Uterus (tissue), 4 donors: ENCODE measurements around the gene NXPE3. TPM values are rescaled to one million over a fixed set of nuclear protein-coding genes. Genes with fewer than 3 reads are reported as not detected.
"Not testable (repeated sequence)": the region's sequence is repeated elsewhere in the genome, so short reads cannot be mapped to it uniquely, and the experiment has no call there.

ENCODE experiments used
- DNase-seq, 2 donors: peaks; one replicate each; pipeline ENCODE4 v3.0.0-alpha.2; 2019 to 2020
- H3K27ac ChIP-seq, 2 donors: fragments of 200-600 bp; sonication (generic); 1 replicate in 1 of 2; 2 replicates in 1 of 2; pipeline ENCODE4 v1.5.1; 2016 to 2018
- H3K27me3 ChIP-seq, 2 donors: fragments of 200-600 bp; sonication (generic); one replicate each; pipeline ENCODE4 v1.5.1; 2018 to 2019; ENCODE audit warnings: control low read depth in 1 of 2
- H3K36me3 ChIP-seq, 2 donors: fragments of 200-600 bp; sonication (generic); one replicate each; pipeline ENCODE4 v1.5.1; 2019; ENCODE audit warnings: control low read depth in 1 of 2
- H3K4me1 ChIP-seq, 2 donors: fragments of 200-600 bp; sonication (generic); one replicate each; pipeline ENCODE4 v1.5.1; 2018 to 2019; ENCODE audit warnings: control low read depth in 1 of 2
- H3K4me3 ChIP-seq, 2 donors: fragments of 200-600 bp; sonication (generic); 1 replicate in 1 of 2; 2 replicates in 1 of 2; pipeline ENCODE4 v1.5.1; 2018 to 2019; ENCODE audit warnings: mild to moderate bottlenecking in 1 of 2
- H3K9me3 ChIP-seq, 2 donors: fragments of 200-600 bp; sonication (generic); one replicate each; pipeline ENCODE4 v1.5.1; 2019; ENCODE audit warnings: control low read depth in 1 of 2
- POLR2A ChIP-seq, 2 donors: fragments of 450-650 bp; IDR thresholded peaks; one replicate each; pipeline ENCODE4 v1.6.1; 2016; ENCODE audit warnings: antibody characterized with exemption in 2 of 2, mild to moderate bottlenecking in 1 of 2, moderate library complexity in 1 of 2
- intact Hi-C: fragments of 100-400 bp; cut with DNase I; formaldehyde crosslinking; loops from one replicate; pipeline ENCODE4 v1.15.1; 2023; ENCODE audit warnings: low total_unique reads
- total RNA-seq, 4 donors: library from RNA; depleted of rRNA in 3 of 4; stranded (reverse); fragments of >200 nt in 3 of 4; gene quantifications; one replicate each; pipeline versions ENCODE4 v1.1.0 to v1.2.4, GENCODE V29; 2014 to 2023
- TF ChIP-seq, protein P1 (sequence below), 4 experiments: fragments of 200-600 bp in 2 of 4; fragments of 450-650 bp in 2 of 4; sonication (generic) in 2 of 4; IDR thresholded peaks; one replicate each; pipeline ENCODE4 v1.5.1; 2016 to 2019; ENCODE audit warnings: antibody characterized with exemption in 4 of 4, mild to moderate bottlenecking in 2 of 4, moderate library complexity in 1 of 4
- donor health status: DM: yes; HTN: yes; CAD: no.

Gene NXPE3
- total RNA-seq, 4 donors from 2014 or later = 3.1 to 26.0 (median 10.3) TPM

DNA sequence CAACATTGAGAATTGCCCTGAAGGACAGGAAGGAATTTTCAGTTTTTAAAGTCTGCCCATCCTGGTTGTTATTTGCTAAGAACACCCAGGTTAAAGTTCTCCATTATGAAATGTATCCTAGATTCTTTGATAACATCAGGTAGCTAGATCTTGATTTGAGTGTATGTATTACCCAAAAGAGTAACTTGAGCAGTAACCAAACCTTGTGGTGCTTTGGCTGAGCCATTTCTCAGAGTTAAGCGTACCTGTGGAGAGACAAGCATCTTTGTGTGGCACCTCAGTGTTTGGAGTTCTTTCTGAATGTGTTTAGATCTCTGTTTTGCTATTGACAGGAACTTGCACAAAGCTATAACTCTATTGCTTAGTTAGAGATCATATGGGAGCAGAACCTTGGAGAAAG lies 34.2 kb upstream of the NXPE3 start:
- Histone ChIP-seq H3K36me3 (no peaks in the 10 kb centered on the region), H3K27ac (no peak overlapping the region), H3K4me3 (no peak overlapping the region), H3K27me3 (no peaks in the 10 kb centered on the region), H3K4me1 (no peaks in the 10 kb centered on the region), H3K9me3 (no peaks in the 10 kb centered on the region)
- no peak for DNase-seq
- intact Hi-C loops = no loop called here
- TF ChIP-seq, protein P1, sequence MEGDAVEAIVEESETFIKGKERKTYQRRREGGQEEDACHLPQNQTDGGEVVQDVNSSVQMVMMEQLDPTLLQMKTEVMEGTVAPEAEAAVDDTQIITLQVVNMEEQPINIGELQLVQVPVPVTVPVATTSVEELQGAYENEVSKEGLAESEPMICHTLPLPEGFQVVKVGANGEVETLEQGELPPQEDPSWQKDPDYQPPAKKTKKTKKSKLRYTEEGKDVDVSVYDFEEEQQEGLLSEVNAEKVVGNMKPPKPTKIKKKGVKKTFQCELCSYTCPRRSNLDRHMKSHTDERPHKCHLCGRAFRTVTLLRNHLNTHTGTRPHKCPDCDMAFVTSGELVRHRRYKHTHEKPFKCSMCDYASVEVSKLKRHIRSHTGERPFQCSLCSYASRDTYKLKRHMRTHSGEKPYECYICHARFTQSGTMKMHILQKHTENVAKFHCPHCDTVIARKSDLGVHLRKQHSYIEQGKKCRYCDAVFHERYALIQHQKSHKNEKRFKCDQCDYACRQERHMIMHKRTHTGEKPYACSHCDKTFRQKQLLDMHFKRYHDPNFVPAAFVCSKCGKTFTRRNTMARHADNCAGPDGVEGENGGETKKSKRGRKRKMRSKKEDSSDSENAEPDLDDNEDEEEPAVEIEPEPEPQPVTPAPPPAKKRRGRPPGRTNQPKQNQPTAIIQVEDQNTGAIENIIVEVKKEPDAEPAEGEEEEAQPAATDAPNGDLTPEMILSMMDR (IDR thresholded peaks at IDR 0.05) = no peak
- no peak for TF ChIP-seq POLR2A (IDR thresholded peaks at IDR 0.05)

- H3K4me1 ChIP-seq, H3K4me3 ChIP-seq, H3K36me3 ChIP-seq, H3K9me3 ChIP-seq, H3K27me3 ChIP-seq, intact Hi-C loops, DNase-seq, H3K27ac ChIP-seq: not testable (repeated sequence)
These were observed 33.1 kb upstream of the NXPE3 start for GRCh38 chr3:101745934-101746333.

- H3K9me3 ChIP-seq, H3K4me1 ChIP-seq, H3K27me3 ChIP-seq, intact Hi-C loops, H3K4me3 ChIP-seq, H3K27ac ChIP-seq, H3K36me3 ChIP-seq, DNase-seq: not testable (repeated sequence)
These were observed 25.5 kb upstream of the NXPE3 start for GRCh38 chr3:101753386-101754113.

DNA sequence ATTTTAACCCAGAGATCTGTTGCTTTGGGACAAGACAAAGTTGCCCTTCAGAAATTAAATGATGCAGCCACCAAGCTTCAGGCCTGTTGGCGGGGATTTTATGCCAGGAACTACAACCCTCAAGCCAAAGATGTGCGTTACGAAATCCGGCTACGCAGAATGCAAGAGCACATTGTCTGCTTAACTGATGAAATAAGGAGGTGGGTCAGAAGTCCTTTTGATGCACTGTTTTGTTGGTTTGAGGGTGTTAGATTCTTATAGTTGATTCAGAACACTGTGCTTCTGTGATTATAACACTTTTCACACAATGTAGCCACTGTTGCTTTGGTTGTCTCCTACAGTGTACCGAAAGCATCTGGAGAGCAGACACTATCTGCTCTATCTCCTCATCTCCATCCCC lies 20.8 kb upstream of the NXPE3 start:
- Histone ChIP-seq H3K4me1 (no peaks in the 10 kb centered on the region), H3K27ac (no peak overlapping the region), H3K36me3 (no peaks in the 10 kb centered on the region), H3K9me3 (no peaks in the 10 kb centered on the region), H3K4me3 (no peak overlapping the region), H3K27me3 (no peaks in the 10 kb centered on the region)
- intact Hi-C loops = no loop called here
- no peak for DNase-seq
- TF ChIP-seq POLR2A (IDR thresholded peaks at IDR 0.05) = no peak
- TF ChIP-seq, protein P1 (IDR thresholded peaks at IDR 0.05) = no peak

DNA sequence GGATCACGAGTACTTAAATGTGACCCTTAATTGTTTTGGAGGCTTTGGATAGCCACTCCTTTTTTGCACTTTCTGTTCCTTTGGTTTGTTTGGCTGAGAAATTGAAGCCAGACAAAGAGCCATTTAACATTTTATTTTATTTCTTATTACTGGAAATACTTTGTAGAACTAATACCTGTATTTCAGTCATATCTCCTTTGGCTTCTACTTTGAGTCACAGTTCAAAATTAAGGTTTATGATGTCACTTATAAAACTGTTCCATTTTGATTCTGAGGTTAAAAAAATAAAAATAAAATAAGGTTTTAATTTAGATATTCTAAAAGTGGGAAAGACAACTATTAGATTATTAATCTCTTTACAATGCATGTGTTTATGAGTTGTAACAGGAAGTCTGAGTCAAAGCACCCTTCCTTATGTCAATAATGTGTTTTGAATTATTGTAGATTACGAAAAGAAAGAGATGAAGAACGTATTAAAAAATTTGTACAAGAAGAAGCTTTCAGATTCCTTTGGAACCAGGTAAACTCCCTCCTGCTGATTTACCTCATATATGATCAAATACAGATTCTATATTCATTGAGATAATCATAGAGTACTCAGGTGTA lies 16.9 kb upstream of the NXPE3 start:
- H3K4me1 ChIP-seq = no peaks in the 10 kb centered on the region
- TF ChIP-seq POLR2A (IDR thresholded peaks at IDR 0.05) = no peak
- TF ChIP-seq, protein P1 (IDR thresholded peaks at IDR 0.05) = no peak
- H3K9me3 ChIP-seq = no peaks in the 10 kb centered on the region
- DNase-seq = no peak
- intact Hi-C loops = no loop called here
- H3K4me3 ChIP-seq = no peak overlapping the region
- no peaks in the 10 kb centered on the region for H3K27me3 ChIP-seq
- no peaks in the 10 kb centered on the region for H3K36me3 ChIP-seq
- H3K27ac ChIP-seq = no peak overlapping the region

GRCh38 chr3:101777745-101778281 lies 1.2 kb upstream of the NXPE3 start:
- H3K4me3 ChIP-seq, intact Hi-C loops, H3K4me1 ChIP-seq, H3K36me3 ChIP-seq, H3K27ac ChIP-seq, DNase-seq, H3K9me3 ChIP-seq, H3K27me3 ChIP-seq: not testable (repeated sequence)
